HCT116 (cell line): ENCODE measurements around the gene LAMC3. TPM values are rescaled to one million over a fixed set of nuclear protein-coding genes. Genes with fewer than 3 reads are reported as not detected.

Experiments used
- ATAC-seq: fragments of 200-7000 bp; cut with Tn5 transposase; 2 replicates; pipeline ENCODE4 v1.9.1; 2020; ENCODE audit warnings: mild to moderate bottlenecking, moderate library complexity
- BruUV-seq: library from RNA; stranded (reverse); fragments of 400-500 nt; replicated peaks from 2 replicates; lab custom pipeline; 2021; lab: Mats Ljungman, UMichigan
- CTCF ChIA-PET: fragments of 300-600 bp; sonication (Branson Sonifier 250); formaldehyde crosslinking; loops from one replicate; lab custom pipeline; 2021; ENCODE audit warnings: antibody characterized with exemption; lab: Charles Lee
- POLR2A ChIA-PET: fragments of 300-600, 350-600 bp; sonication (Branson Sonifier 250); formaldehyde crosslinking; loops from one replicate; lab custom pipeline; 2021; ENCODE audit warnings: antibody characterized with exemption; lab: Charles Lee
- RAD21 ChIA-PET, 2 experiments: fragments of 300-600 bp; sonication (Branson Sonifier 250); formaldehyde crosslinking; loops; one replicate each; lab custom pipeline; 2023; ENCODE audit warnings: low total read pairs in 2 of 2; ENCODE audit not compliant: uncharacterized antibody in 2 of 2, unreplicated experiment in 2 of 2, low non-redundant PET in 1 of 2; lab: Charles Lee
- DNase-seq: peaks from one replicate; pipeline ENCODE4 v3.0.0-alpha.2; 2010; ENCODE audit warnings: low read depth, low spot score
- H2AFZ ChIP-seq: fragments of 200-600 bp; shearing (Covaris generic), sonication (generic); 2 replicates; pipeline ENCODE4 v1.6.1; 2017; ENCODE audit warnings: low read depth, mixed run types, mixed read lengths, antibody characterized with exemption, low read length; ENCODE audit not compliant: poor library complexity, severe bottlenecking
- H3K27ac ChIP-seq: 2 replicates; pipeline ENCODE4 v1.5.1; 2012; ENCODE audit warnings: low read depth, low read length
- H3K27me3 ChIP-seq: fragments of 200-600 bp; sonication (generic); 2 replicates; pipeline ENCODE4 v1.6.1; 2016; ENCODE audit warnings: mixed run types, low read length, mixed read lengths; ENCODE audit not compliant: insufficient read depth
- H3K36me3 ChIP-seq, 2 experiments: fragments of 200-500 bp in 1 of 2; fragments of 200-600 bp in 1 of 2; sonication (Bioruptor generic) in 1 of 2; sonication (generic) in 1 of 2; 2 replicates each; pipeline versions ENCODE4 v1.5.1 to v1.6.1; 2014 to 2016; ENCODE audit warnings: low read length in 2 of 2, inconsistent platforms in 1 of 2, mixed read lengths in 1 of 2, mixed run types in 1 of 2; ENCODE audit not compliant: insufficient read depth in 2 of 2, control insufficient read depth in 1 of 2
- H3K4me1 ChIP-seq, 2 experiments: fragments of 200-600 bp in 1 of 2; sonication (generic) in 1 of 2; 2 replicates each; pipeline versions ENCODE4 v1.5.1 to v1.6.1; 2012 to 2017; ENCODE audit warnings: low read length in 2 of 2, inconsistent platforms in 1 of 2, mild to moderate bottlenecking in 1 of 2, mixed read lengths in 1 of 2, mixed run types in 1 of 2, moderate library complexity in 1 of 2; ENCODE audit not compliant: insufficient read depth in 2 of 2, control insufficient read depth in 1 of 2
- H3K4me2 ChIP-seq: fragments of 200-600 bp; sonication (generic); 2 replicates; pipeline ENCODE4 v1.6.1; 2017; ENCODE audit warnings: mixed run types, low read length, mixed read lengths
- H3K4me3 ChIP-seq, 2 experiments: fragments of 200-600 bp in 1 of 2; sonication (generic) in 1 of 2; replicated peaks in 1 of 2; 2 replicates each; pipeline ENCODE4 v1.5.1; 2011 to 2016; ENCODE audit warnings: low read length in 2 of 2, control low read depth in 1 of 2, low read depth in 1 of 2, mild to moderate bottlenecking in 1 of 2, mixed read lengths in 1 of 2, mixed run types in 1 of 2
- H3K79me2 ChIP-seq: fragments of 200-600 bp; sonication (generic); 2 replicates; pipeline ENCODE4 v1.6.1; 2017; ENCODE audit warnings: mild to moderate bottlenecking, mixed run types, low read length, moderate library complexity, mixed read lengths; ENCODE audit not compliant: insufficient read depth
- H3K9ac ChIP-seq: fragments of 200-600 bp; sonication (generic); 2 replicates; pipeline ENCODE4 v1.6.1; 2016; ENCODE audit warnings: low read length, mixed read lengths
- H3K9me2 ChIP-seq: fragments of 200-600 bp; sonication (generic), shearing (Covaris generic); 2 replicates; pipeline ENCODE4 v1.6.1; 2017; ENCODE audit warnings: mixed run types, mild to moderate bottlenecking, moderate library complexity; ENCODE audit not compliant: insufficient read depth
- H3K9me3 ChIP-seq, 2 experiments: fragments of 200-500 bp in 1 of 2; fragments of 200-600 bp in 1 of 2; sonication (Bioruptor generic) in 1 of 2; sonication (generic) in 1 of 2; 2 replicates each; pipeline ENCODE4 v1.6.1; 2014 to 2017; ENCODE audit warnings: low read length in 2 of 2, mixed read lengths in 2 of 2, inconsistent platforms in 1 of 2, low read depth in 1 of 2, mild to moderate bottlenecking in 1 of 2, mixed run types in 1 of 2, moderate library complexity in 1 of 2; ENCODE audit not compliant: control insufficient read depth in 1 of 2, insufficient read depth in 1 of 2
- H4K20me1 ChIP-seq: fragments of 200-600 bp; sonication (generic), shearing (Covaris generic); 2 replicates; pipeline ENCODE4 v1.6.1; 2017; ENCODE audit warnings: mixed run types, mild to moderate bottlenecking, moderate library complexity; ENCODE audit not compliant: insufficient read depth
- CBX3 ChIP-seq: IDR thresholded peaks from 2 replicates; pipeline ENCODE4 v1.6.1; 2012; ENCODE audit warnings: low read depth
- CEBPB ChIP-seq: IDR thresholded peaks from 2 replicates; pipeline ENCODE4 v1.6.1; 2012; ENCODE audit warnings: low read depth
- EGR1 ChIP-seq: IDR thresholded peaks from 2 replicates; pipeline ENCODE4 v1.6.1; 2012; ENCODE audit warnings: low read depth
- ELF1 ChIP-seq: IDR thresholded peaks from 2 replicates; pipeline ENCODE4 v1.6.1; 2012; ENCODE audit warnings: low read depth, borderline replicate concordance
- EZH2phosphoT487 ChIP-seq: fragments of 200-600 bp; IDR thresholded peaks from 2 replicates; pipeline ENCODE4 v1.6.1; 2018; ENCODE audit warnings: antibody characterized with exemption, borderline replicate concordance
- FOSL1 ChIP-seq: IDR thresholded peaks from 2 replicates; pipeline ENCODE4 v1.6.1; 2012; ENCODE audit warnings: low read depth
- JUND ChIP-seq: IDR thresholded peaks from 2 replicates; pipeline ENCODE4 v1.6.1; 2012
- POLR2A ChIP-seq: IDR thresholded peaks from 2 replicates; pipeline ENCODE4 v1.7.0; 2011; ENCODE audit warnings: borderline replicate concordance; ENCODE audit not compliant: insufficient read depth, insufficient read length; ENCODE audit errors: extremely low read depth
- RAD21 ChIP-seq: IDR thresholded peaks from 2 replicates; pipeline ENCODE4 v1.6.1; 2012; ENCODE audit warnings: low read depth, mild to moderate bottlenecking
- SIN3A ChIP-seq: IDR thresholded peaks from 2 replicates; pipeline ENCODE4 v1.6.1; 2012; ENCODE audit warnings: low read depth
- SP1 ChIP-seq: IDR thresholded peaks from 2 replicates; pipeline ENCODE4 v1.6.1; 2012; ENCODE audit warnings: low read depth
- TCF7L2 ChIP-seq: IDR thresholded peaks from 2 replicates; pipeline ENCODE4 v1.7.0; 2011; ENCODE audit warnings: borderline replicate concordance, inconsistent platforms; ENCODE audit not compliant: insufficient read depth, insufficient read length; ENCODE audit errors: extremely low read depth
- YY1 ChIP-seq: IDR thresholded peaks from 2 replicates; pipeline ENCODE4 v1.6.1; 2011; ENCODE audit warnings: low read length, low read depth, moderate library complexity, mild to moderate bottlenecking; ENCODE audit not compliant: insufficient replicate concordance; ENCODE audit errors: extremely low read depth
- ZNF274 ChIP-seq: fragments of 200-500 bp; sonication (Bioruptor generic); IDR thresholded peaks from 2 replicates; pipeline ENCODE4 v1.6.1; 2014; ENCODE audit warnings: mild to moderate bottlenecking, low read depth, low read length, inconsistent platforms
- intact Hi-C: fragments of 100-400 bp; cut with micrococcal nuclease; formaldehyde crosslinking; loops from 2 replicates; pipeline ENCODE4 v1.10.0; 2022
- total RNA-seq: library from RNA; stranded (reverse); gene quantifications from one replicate; pipeline ENCODE4 v1.2.1, GENCODE V29; 2021; ENCODE audit not compliant: unreplicated experiment
- TF ChIP-seq, protein P1 (sequence below): IDR thresholded peaks from 2 replicates; pipeline ENCODE4 v1.6.1; 2011; ENCODE audit warnings: mild to moderate bottlenecking, low read length, moderate library complexity; ENCODE audit not compliant: insufficient replicate concordance; ENCODE audit errors: extremely low read depth
- TF ChIP-seq, protein P2 (sequence below): IDR thresholded peaks from 2 replicates; pipeline ENCODE4 v1.6.1; 2012

Gene LAMC3
- total RNA-seq, 1 experiment from 2014 or later, result 7.7 TPM

DNA sequence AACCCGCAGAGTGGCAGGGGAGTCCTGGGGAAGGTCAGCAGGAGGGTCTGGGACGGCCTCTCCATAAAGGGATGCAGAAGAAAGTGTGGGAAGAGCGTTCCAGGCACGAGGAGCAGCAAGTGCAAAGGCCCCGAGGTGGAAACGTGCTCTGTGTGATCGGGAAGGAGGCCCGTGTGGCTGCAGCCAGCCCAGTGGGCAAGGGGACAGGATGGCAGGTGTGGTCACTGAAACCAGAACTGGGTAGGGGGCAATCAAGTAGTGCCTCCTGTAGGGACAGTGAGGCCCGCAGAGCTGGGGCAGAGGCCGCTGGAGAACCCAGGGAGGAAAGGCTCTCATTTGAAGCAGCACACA, 16.3 kb upstream of the LAMC3 start:
- DNase-seq, result no peak
- Histone ChIP-seq H3K4me1 (peaks cover 5 to 17% of the 10 kb centered on the region in 2 experiments; a peak in 3 of 4 replicates), H3K27me3 (no peaks in the 10 kb centered on the region), H3K4me2 (no peak overlapping the region), H2AFZ (no peak overlapping the region), H3K9me2 (no peaks in the 10 kb centered on the region), H3K36me3 (no peaks in the 10 kb centered on the region), H4K20me1 (no peaks in the 10 kb centered on the region), H3K4me3 (no peak overlapping the region), H3K27ac (no peak overlapping the region), H3K9me3 (no peaks in the 10 kb centered on the region), H3K9ac (no peak overlapping the region), H3K79me2 (no peaks in the 10 kb centered on the region)
- intact Hi-C loops, result no loop called here
- ChIA-PET CTCF (interaction anchor here (0.9 to 4.2 kb wide), 2 partner anchors 10 to 126 kb away, joined by 4 to 9 read pairs; no protein-coding TSS in a partner anchor), RAD21 (no interaction called here), POLR2A (no interaction called here)
- TF ChIP-seq SP1, result no peak
- TF ChIP-seq, protein P1, sequence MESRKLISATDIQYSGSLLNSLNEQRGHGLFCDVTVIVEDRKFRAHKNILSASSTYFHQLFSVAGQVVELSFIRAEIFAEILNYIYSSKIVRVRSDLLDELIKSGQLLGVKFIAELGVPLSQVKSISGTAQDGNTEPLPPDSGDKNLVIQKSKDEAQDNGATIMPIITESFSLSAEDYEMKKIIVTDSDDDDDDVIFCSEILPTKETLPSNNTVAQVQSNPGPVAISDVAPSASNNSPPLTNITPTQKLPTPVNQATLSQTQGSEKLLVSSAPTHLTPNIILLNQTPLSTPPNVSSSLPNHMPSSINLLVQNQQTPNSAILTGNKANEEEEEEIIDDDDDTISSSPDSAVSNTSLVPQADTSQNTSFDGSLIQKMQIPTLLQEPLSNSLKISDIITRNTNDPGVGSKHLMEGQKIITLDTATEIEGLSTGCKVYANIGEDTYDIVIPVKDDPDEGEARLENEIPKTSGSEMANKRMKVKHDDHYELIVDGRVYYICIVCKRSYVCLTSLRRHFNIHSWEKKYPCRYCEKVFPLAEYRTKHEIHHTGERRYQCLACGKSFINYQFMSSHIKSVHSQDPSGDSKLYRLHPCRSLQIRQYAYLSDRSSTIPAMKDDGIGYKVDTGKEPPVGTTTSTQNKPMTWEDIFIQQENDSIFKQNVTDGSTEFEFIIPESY, result no peak
- no peak for TF ChIP-seq CEBPB
- TF ChIP-seq ELF1, result no peak
- TF ChIP-seq CBX3, result no peak
- no peak for TF ChIP-seq YY1
- ATAC-seq, result no peak
- no TSS peak for BruUV-seq

DNA sequence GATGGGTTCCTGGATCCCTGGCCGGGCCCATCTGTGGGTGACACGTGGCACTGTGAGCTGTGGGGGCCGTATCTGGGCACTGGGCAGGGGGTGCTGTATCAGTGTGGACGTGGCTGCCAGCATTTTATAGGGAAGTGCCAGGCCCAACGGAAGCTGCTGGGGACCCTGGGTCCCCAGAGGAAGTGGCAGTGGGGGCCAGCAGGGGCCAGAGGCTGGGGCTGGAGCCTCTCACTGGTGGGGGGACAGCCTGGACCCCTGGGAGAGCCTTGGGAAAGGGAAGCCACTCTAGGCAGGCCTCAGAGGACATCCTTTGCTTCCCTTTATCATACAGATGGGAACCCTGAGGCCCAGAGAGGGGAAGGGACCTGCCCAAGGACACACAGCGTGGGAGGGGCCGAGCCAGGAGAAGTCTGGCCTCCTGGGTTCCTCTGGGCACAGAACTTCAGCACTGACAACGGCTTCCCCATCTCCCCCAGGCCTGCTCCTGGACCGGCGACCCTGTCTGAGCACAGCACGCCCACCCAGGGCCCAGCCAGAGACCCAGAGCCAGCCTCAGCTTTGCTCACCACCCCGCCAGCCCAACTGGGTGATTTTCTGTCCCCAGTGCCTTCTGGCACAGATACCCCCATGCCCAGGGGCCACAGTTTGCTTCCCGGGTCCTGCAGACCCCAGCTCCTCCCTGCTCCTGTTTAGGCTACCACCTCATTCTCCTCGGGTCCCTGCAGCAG, 15.5 kb upstream of the LAMC3 start:
- H3K9ac ChIP-seq, result no peak overlapping the region
- H3K9me3 ChIP-seq, result no peaks in the 10 kb centered on the region
- no peaks in the 10 kb centered on the region for H3K79me2 ChIP-seq
- no peak overlapping the region for H3K27ac ChIP-seq
- no peak overlapping the region for H2AFZ ChIP-seq
- no peaks in the 10 kb centered on the region for H3K9me2 ChIP-seq
- no TSS peak for BruUV-seq
- no peaks in the 10 kb centered on the region for H3K36me3 ChIP-seq
- ATAC-seq (no peak), DNase-seq (no peak)
- no peaks in the 10 kb centered on the region for H4K20me1 ChIP-seq
- intact Hi-C loops, result no loop called here
- ChIA-PET CTCF (interaction anchor here (4.2 kb wide), 1 partner anchor 127 kb away, joined by 9 read pairs; no protein-coding TSS in a partner anchor), RAD21 (no interaction called here), POLR2A (no interaction called here)
- no peak overlapping the region for H3K4me2 ChIP-seq
- H3K4me1 ChIP-seq, result peaks cover 5 to 17% of the 10 kb centered on the region in 2 experiments; a peak in 3 of 4 replicates
- no peaks in the 10 kb centered on the region for H3K27me3 ChIP-seq
- no peak overlapping the region for H3K4me3 ChIP-seq
- no peak for TF ChIP-seq CBX3
- TF ChIP-seq EGR1, result no peak
- TF ChIP-seq ZNF274, result no peak
- TF ChIP-seq, protein P1, result no peak
- no peak for TF ChIP-seq FOSL1
- no peak for TF ChIP-seq YY1
- TF ChIP-seq TCF7L2, result no peak
- no peak for TF ChIP-seq ELF1
- TF ChIP-seq RAD21, result no peak
- TF ChIP-seq POLR2A, result no peak
- no peak for TF ChIP-seq JUND
- no peak for TF ChIP-seq EZH2phosphoT487
- TF ChIP-seq, protein P2, sequence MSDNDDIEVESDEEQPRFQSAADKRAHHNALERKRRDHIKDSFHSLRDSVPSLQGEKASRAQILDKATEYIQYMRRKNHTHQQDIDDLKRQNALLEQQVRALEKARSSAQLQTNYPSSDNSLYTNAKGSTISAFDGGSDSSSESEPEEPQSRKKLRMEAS, result no peak
- no peak for TF ChIP-seq SIN3A
